ENCODE measurements around the gene MED27.
A peak's percentile ranks its signal among the peaks of the same experiment; 100 is the strongest.

The MED27 gene, protein sequence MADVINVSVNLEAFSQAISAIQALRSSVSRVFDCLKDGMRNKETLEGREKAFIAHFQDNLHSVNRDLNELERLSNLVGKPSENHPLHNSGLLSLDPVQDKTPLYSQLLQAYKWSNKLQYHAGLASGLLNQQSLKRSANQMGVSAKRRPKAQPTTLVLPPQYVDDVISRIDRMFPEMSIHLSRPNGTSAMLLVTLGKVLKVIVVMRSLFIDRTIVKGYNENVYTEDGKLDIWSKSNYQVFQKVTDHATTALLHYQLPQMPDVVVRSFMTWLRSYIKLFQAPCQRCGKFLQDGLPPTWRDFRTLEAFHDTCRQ

DNA sequence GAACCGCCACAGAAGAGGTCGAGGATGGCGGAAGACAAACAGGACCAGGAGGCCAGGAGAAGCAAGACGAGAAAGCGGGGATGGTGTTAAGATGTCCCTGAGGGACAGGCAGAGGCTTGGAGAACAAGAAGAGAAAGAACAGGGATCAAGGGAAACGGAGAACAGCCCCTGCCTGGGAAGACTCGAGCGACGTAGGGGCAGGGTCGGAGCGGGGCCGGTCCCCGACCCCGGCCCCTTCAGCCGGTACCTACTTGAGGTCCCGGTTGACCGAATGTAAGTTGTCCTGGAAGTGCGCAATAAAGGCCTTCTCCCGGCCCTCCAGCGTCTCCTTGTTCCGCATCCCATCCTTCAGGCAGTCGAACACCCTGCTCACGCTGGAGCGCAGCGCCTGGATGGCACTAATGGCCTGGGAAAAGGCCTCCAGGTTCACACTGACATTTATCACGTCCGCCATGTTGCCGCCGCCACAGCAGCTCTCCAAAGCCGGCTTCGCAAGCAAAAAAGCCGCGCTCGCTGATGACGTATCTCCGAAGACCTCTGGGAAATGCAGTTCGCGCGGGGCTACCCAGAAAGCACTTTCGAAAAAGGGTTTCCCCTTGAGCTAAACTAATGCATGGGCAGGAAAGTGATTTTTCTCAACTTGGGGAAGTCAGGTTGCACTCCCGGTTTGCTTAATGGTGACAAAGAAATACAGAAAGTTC, at the start of gene MED27:
MED27 (minus strand) TSS at position 477 of the 701 bp plus-strand sequence; CDS start at position 454, 23 bp downstream.
- peak; percentile 92 to 93 for DNase-seq

DNA sequence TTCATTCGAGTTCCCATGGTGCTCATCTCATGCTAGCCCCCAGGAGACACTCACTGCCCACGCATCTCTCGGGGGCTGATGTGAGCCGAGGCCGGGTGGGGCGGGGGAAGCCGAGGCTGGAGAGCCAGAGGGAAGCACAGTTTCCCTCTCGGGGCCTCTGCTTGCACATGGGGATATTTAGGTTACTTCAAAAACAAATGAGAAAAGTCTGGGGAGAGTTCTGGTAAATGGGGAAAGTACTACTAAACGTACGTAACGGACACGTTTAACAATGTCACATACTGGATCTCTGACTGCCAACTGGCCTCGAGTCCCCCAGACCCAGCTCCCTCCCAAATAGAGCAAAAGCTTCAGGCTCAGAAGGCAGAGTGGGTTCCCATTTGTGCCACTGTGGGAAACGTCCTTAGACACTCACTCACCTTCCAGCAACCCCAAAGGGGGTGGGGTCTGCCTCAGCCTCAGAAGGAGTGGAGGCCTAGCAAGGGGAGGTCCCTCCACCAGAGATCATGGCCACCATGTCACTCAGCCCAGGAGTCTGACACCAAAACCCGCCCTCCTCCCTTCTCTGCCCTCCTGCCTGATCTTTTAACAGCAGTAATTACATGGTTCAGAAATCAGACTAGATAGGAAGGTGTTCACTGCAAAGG, 48.3 kb upstream of the MED27 start:
- DNase-seq, result no peak

DNA sequence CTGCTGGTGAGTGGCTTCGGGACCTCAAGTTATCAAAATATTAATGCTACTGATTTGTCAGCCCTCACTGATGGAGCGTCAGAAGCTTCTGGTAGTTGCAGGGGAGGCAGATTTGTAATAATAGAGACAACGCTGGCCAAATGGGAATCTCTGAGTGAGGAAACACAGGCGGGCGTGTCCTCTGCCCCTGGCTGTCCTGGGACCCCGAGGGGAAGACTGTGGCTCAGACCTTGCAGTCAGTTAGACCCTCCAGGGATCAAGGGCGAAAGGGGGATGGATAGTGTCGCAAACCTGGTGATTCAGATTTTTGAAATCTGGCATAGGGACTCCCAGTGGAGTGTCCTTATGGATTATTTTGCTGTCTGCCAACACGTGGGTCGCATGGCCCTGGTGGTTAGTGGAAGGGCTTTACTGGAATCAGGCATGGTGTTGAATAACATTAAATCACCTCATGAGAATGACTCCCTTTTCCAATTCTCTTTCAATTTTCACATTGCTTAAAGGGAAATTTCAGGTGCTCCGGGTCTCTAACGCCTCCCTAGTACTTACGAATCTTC, 47.1 kb upstream of the MED27 start:
- no peak for DNase-seq

DNA sequence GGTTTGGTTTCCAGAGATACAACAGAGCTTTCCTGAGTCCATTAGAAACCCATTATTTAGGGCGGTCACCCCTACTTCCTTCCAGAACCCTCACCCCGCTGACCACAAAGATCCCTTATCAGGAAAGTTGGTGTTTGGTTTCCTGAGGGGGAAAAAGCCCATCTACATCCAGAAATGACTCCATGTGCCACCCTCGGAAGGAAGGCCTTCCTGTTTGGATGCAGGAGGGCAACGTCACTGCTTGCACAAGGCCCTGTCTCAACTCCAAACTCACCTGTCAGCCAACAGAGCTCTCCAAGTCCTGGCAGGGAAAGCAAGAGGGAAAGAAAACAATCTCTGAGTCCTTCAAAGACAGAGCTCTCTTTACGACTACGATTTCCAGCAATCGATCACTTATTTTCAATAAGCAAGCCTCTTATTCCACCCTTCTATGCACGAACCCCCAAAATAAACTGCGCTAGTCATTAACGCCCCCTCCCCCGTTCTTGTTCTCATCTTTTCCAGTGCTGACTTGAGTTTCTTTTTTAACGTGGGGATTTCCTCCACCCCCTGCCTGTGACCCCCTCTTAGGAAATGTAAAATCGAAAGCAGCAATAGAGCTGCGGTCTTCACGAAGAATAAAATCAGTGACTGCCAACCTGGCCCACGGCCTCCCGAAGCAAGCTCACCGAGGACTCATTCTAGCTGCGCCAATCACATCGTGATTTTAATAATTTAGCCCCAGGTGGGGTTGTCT, 46.4 kb upstream of the MED27 start:
- no peak for DNase-seq

DNA sequence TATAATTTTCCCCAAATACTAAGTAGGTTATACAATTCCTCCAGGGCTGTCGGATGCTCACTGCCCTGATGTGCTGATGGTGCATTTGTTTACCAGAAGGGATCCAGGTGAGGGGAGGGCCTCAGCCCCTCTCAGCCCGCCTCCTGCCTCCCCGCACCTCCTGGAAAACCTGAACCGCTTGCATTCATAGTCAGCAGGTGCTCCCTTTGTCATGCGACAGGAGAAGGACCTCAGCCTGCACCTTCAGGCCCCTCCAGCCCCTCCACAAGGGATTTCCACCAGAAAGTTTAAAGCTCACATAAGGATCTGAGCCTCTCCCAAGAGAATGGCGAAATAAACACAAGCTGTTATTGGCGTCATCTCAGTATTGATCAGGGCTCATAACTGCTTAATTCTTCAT, 45.7 kb upstream of the MED27 start:
- DNase-seq, result no peak

DNA sequence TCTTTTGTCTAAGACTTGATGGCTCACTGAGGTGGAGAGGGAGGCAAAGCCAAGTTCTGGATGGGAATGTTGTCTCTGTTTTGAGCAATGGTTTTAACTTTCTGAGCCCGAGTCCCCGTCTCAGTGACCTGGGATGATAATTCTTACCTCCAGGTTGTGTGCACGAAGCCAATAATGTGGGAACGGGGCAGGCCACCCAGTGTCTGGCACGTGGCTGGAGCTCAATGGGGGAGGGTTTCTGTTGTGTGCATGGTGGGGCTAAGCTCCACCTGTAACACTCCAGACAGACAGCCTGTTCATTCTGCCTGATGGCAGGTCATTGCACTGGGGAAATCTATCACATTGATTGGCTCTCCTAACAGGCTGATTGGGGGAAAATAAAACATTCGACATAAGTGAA, 45.1 kb upstream of the MED27 start:
- no peak for DNase-seq

DNA sequence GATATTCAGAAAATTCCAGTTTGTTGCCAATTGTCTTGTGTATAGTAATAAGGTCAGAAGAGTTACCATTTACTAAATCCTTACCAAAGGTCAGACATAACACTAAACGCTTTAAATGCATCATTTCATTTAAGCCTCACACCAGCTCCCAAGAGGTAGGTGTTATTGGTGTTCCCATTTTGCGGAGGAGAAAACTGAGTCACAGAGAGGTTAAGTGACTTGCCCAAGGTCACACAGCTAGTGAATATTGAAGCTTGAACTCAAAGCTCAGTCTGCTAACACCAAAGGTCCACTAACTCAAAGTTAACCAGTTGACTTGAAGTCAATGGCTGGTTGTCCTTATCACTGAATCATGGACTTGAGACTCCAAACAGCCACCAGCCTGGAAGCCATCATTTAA, 41.4 kb upstream of the MED27 start:
- DNase-seq, result no peak

DNA sequence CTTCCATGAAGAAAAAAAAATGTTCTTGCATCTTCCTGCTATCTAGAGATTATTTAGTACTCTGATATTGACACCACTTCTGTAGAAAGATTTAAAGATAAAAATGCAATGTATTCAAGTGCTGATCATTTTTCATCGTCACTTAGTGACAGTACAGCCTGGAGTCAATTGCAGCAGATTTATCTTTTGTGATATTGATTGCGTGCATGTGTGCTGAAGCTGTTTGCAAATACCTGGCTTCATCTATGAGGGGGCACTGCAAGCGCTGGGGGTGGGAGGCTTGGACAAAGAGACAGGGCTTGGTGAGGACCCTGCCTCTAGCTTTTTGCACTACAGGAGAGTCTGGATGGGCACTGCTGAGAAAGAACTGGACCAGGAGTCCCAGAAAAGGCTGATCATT, 38.0 kb upstream of the MED27 start:
- DNase-seq, result no peak

DNA sequence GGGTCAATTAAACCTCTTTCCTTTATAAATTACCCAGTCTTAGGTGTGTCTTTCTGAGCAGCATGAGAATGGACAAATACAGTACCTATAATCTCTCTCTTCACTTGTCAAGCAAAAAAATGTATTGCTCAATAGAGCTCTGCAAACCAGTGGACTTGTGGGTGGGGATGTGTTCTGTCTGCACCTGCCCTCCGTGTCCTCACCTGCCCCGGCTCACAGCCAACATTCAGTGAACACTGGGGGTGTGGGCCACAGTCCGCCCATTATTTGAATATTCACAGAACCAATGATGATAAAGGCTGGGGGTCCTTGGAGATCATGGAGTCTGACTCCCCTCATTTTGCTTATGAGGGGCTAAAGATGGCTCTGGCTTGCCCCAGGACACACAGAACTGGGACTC, 36.9 kb upstream of the MED27 start:
- no peak for DNase-seq

DNA sequence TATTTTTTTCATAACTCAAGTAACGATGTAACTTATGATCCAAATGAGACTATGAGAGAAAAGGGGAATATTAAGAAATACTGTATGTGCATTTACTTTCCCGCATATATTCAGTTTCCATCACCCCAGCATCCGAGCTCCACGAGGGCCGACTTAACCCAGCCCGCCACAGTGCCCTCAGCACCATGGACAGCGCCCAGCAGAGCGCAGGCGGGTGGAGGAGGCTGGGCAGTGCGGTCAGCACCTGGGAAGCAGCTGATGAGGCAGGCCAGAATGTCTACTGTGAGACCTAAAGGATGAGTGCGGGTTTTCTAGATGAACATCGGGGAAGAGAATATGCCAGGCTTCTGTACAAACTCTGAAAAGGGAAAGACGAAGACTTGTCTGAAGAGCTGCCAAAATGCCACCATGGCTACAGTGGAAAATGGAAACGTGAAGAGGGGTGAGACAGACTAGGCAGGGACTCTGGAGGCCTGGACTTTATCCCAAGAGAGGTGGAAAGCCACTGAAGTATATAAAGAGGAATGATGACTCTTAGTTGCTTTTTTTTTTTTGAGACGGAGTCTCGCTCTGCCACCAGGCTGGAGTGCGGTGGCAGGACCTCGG, 34.5 kb upstream of the MED27 start:
- DNase-seq, result peak; percentile 6 to 7

DNA sequence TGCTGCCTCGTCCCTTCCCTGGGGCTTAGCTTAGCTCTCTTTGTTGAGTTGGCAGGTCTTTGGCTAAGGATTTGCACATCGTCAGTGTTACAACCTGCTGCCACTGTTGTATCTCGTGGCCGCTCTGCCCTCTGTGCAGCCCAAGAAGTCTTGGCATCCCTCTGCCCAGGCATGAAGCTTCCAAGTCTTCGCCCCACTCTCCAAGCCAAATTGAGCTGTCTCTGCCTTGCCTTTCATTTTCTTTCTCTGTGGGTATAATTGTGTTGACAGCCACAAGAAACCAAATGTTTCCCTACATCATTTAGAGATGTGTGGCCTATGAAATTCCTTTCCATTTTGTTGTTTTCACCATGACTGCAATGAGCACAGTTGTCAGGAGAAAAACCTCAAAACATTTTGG, 29.6 kb upstream of the MED27 start:
- DNase-seq, result no peak

DNA sequence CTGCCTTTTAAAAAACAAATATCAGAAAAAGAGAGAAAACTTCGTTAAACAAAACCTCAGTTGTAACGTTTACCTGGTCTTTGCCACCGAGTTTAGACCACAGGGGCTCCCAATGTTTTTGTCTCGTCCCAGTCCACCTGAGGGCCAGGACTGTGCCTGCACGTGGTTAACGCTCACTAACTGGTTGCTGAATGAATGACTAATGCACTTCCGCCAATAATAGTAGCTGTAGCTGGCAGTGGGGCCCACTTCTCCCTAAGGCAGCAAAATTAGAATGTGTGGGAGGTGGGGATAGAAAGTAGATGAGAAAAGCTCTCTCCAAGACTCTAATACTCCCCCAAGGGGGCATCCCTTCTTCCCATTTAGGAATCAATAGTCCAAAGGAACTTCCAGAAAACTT, 29.1 kb upstream of the MED27 start:
- DNase-seq, result no peak

DNA sequence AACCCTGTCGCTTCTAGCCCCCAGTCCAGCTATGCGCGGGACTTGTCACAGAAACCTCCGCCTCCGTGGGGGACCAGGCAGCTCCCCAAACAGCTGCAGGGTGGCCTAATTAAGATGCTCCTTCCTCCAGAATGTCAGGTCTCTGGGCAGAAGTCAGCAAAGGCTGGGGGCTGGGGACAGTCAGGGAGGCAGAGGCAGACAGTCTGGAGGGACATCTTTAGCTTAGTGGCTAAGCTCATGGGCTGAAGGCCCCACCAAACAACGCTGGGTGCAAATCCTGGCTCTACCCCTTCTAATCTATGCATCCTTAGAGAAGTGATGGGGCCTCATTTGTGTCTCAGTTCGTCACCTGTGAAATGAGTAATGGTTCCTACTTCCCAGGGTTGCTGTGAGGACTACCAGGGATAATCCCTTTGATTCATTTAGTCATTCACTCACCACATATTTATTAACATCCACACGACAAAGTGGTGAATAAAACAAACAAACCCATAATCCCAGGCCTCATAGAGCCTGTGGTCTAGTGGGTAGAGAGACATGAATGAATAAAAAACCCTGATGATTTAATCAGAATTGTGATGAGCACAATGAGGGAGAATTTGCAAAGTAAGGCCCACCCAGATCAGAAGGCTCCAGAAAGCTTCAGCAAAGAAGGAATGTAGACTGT, 20.2 kb upstream of the MED27 start:
- no peak for DNase-seq

DNA sequence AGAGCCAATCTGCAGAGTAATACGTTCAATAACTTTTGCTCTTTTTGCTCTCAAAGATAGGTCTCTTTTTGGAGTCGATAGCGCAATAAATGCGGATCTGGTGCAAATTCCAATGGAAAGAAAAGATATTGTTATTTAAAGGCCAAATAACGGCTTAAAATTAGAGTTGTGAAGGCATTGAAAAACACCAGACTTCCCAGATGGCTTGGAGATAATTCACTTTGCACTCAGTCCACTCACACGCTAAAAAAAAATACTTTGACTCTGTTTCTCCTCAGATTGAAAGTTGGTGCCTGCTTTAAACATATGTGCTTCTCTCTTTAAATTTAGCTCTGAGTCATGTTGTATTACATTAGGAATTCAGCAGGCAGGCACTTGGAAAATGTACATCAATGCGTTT, 19.5 kb upstream of the MED27 start:
- no peak for DNase-seq

DNA sequence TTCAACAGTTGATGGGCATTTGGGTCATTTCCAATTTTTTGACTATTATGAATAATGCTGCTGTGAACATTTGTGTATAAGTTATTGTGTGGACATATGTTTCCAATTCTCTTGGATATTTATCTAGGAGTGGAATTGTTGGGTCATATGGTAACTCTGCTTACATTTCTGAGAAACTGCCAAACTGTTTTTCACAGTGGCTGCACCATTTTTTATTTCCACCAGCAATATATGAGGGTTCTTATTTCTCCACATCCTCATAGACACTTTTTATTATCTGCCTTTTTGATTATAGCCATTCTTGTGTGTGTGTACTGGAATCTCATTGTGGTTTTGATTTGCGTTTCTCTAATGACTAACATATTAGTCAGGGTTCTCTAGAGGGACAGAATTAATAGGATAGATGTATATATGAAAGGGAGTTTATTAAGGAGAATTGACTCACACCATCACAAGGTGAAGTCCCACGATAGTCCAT, 14.7 kb upstream of the MED27 start:
- no peak for DNase-seq

DNA sequence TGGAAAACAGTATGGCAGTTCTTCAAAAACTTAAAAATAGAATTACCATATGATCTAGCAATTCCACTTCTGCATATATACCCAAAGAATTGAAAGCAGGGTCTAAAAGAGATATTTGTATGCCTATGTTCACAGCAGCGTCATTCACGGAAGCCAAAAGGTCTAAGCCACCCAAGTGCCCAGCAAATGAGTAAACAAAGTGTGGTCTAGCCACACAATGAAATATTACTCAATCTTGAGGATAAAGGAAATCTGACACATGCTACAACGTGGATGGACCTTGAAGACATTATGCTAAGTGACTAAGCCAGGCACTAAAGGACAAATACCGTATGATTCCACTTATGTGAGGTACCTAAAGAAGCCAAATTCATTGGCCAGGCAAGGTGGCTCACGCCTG, 11.1 kb upstream of the MED27 start:
- no peak for DNase-seq

DNA sequence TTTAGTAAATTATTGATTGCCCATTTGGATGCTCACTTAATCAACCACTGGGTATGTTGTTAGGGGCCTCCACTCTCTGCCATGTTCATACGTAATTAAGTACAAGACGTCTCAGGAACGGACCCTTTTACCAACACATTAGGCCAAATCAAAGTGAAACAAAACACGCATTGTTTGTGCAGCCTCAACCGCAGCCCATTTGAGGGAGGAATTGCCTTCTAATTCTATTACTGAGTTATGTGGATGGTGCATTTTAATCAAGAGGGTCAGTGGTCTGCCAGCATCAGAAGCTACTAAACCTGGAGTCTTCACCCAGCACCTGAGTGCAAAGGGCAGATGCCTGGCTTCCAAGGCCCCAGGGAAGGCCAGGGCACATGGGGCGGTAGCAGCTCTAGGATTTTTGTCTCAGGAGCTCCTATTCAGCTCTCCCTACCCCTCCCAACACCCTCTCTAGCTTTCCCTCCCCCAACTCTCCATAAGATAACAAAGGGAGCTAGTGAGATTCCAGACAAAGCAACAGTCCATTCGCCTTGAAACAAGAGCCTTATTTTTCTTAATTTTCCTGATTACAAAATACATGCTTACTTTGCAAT, 7.9 kb upstream of the MED27 start:
- DNase-seq, result no peak

DNA sequence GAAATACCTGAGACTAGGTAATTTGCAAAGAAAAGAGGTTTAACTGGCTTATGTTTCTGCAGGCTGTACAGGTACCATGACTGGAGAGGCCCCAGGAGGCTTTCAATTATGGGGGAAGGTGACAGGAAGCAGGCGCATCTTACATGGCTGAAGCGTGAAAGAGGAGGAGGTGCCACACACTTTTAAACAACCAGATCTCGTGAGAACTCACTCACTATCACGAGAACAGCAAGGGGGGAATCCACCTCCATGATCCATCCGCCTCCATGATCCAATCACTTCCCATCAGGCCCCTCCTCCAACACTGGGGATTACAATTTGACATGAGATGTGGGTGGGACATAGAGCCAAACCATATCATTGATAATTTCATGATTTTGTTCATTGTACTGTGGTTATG, 2.5 kb upstream of the MED27 start:
- DNase-seq, result no peak

DNA sequence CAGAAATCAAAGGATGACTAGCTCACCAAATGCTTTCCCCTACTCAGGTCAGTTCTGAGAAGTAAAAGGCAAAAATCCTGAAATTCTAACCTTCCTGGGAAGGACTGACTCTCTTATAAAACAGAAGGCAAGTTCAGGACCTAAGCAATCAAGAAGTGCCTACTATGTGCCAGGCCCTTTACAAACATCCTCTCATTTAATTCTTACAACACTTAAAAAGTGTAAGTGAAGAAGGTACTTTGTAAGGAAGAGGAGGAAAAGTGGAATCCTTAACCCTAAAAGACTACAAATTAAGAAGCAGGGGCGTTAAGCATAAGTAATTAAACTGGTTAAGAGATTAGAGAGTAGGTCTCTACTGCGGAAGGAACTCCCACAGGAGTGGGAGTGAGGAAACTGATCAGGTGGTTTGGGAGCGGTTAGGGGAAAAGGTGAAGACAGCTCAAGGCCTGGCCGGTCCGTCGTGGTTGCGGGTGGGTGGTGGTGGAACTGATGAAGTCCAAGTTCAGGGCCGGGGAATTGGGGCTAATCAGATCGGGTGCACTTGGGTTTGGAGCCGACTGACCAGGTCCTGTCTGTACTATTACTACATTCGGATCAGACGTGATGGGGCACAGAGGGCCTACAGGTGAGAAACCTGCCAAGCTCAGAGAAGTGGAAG, 839 bp downstream of the MED27 start:
- no peak for DNase-seq

DNA sequence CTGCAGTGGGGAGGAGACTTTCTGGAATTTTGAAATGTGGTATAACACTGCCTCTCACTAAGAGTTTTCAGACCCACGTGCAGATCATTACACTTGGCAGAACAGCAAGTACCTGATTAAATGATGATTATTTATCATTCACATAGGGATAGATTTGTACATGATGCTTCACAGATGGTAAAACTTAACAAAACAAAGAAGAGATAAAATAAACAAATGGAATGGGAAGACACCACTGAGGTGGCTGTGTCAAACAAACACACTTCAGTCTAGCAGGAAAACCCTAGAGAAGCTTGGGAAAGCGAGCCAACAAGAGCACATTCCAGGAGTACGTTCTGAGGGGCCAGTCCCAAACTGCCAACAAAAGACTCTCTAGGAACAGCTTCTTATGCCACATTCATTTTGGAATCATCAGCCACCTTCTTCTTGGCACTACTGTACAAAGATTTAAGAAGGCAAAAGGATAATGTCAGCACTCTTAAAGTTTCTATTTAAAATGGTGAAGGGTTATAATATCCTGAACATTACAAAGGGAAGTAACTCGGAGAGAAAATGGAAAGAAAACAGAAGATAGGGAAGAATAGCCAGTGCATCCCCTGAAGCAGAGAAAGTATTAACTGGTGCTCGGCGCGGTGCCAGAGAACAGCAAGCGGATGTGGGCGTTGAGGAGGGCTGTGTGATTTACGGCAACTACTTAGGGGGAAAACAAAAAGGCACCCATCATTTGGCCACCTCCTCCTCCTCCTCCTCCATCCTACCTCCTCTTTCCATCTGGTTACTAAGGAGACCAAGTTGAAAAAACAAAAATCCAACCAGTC, 1.6 kb downstream of the MED27 start:
- peak; percentile 4 to 42 for DNase-seq
